Transverse colon (tissue), 3 donors: ENCODE results near the gene FXYD6.

ENCODE experiments used
- EP300 ChIP-seq: sonication (generic); formaldehyde crosslinking; IDR thresholded peaks from one replicate; pipeline ENCODE4 v1.6.1; 2017; ENCODE audit warnings: antibody characterized with exemption, low read depth
- TF ChIP-seq, protein P1 (sequence below), 5 experiments: fragments of 200-600 bp in 3 of 5; fragments of 450-650 bp in 2 of 5; sonication (generic) in 3 of 5; IDR thresholded peaks; 1 replicate in 2 of 5; 2 replicates in 3 of 5; pipeline ENCODE4 v1.5.1; 2016 to 2017; ENCODE audit warnings: antibody characterized with exemption in 5 of 5, inconsistent platforms in 3 of 5, mild to moderate bottlenecking in 2 of 5, moderate library complexity in 1 of 5

DNA sequence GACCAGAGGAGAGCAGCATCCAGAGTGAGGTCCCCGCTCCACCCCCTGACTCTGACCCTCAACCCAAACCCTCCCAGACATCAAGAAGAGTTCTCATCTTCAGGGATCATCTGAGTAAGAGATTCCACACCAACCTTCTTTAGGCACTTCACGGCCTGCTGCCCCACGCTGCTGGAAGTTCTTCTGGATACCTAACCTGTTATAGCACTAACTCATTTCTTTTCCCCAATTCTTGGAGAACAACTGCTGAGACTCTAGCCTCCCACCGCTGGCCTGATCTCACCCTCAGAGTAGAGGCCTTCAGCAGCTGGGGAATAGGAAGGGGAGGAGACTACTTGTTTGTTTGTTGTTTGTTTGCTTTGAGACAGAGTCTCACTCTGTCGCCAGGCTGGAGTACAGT, 45.4 kb upstream of the FXYD6 start:
- TF ChIP-seq, protein P1, sequence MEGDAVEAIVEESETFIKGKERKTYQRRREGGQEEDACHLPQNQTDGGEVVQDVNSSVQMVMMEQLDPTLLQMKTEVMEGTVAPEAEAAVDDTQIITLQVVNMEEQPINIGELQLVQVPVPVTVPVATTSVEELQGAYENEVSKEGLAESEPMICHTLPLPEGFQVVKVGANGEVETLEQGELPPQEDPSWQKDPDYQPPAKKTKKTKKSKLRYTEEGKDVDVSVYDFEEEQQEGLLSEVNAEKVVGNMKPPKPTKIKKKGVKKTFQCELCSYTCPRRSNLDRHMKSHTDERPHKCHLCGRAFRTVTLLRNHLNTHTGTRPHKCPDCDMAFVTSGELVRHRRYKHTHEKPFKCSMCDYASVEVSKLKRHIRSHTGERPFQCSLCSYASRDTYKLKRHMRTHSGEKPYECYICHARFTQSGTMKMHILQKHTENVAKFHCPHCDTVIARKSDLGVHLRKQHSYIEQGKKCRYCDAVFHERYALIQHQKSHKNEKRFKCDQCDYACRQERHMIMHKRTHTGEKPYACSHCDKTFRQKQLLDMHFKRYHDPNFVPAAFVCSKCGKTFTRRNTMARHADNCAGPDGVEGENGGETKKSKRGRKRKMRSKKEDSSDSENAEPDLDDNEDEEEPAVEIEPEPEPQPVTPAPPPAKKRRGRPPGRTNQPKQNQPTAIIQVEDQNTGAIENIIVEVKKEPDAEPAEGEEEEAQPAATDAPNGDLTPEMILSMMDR (IDR thresholded peaks at IDR 0.05): no peak
- no peak for TF ChIP-seq EP300
